GM12891 (cell line): ENCODE data around the gene ZNF580.

Source experiments
- POLR2A ChIP-seq: IDR thresholded peaks from 2 replicates; pipeline ENCODE4 v1.6.1; 2011; ENCODE audit warnings: low read depth, low read length, control low read depth
- POLR2AphosphoS5 ChIP-seq: IDR thresholded peaks from 2 replicates; pipeline ENCODE4 v1.6.1; 2011; ENCODE audit warnings: low read depth, low read length, control low read depth
- SPI1 ChIP-seq: IDR thresholded peaks from 2 replicates; pipeline ENCODE4 v1.6.1; 2011; ENCODE audit warnings: low read depth, low read length, control low read depth
- TAF1 ChIP-seq: IDR thresholded peaks from 2 replicates; pipeline ENCODE4 v1.6.1; 2011; ENCODE audit warnings: low read depth, low read length, control low read depth

- TF ChIP-seq TAF1 (no peak), POLR2AphosphoS5 (0 out of 2 replicates have a peak, but pooled peaks have one; percentile 45), POLR2A (peak; percentile 22; the same call in 1 of the 2 replicates), SPI1 (no peak)
Measured at GRCh38 chr19:55656988-55657747, 16.4 kb downstream of the ZNF580 start.
